Neural progenitor cell (in vitro differentiated cells): ENCODE results near the gene FCGBP.

Experiments
- EZH2 ChIP-seq: fragments of 200-600 bp; sonication (generic); IDR thresholded peaks from 2 replicates; pipeline ENCODE4 v1.6.1; 2017; ENCODE audit warnings: antibody characterized with exemption, mild to moderate bottlenecking, moderate library complexity
- EZH2phosphoT487 ChIP-seq: fragments of 200-600 bp; sonication (generic); IDR thresholded peaks from 2 replicates; pipeline ENCODE4 v1.6.1; 2017; ENCODE audit warnings: antibody characterized with exemption
- TF ChIP-seq, protein P1 (sequence below): fragments of 200-600 bp; sonication (generic); IDR thresholded peaks from 2 replicates; pipeline ENCODE4 v1.5.1; 2017; ENCODE audit warnings: antibody characterized with exemption, mild to moderate bottlenecking

DNA sequence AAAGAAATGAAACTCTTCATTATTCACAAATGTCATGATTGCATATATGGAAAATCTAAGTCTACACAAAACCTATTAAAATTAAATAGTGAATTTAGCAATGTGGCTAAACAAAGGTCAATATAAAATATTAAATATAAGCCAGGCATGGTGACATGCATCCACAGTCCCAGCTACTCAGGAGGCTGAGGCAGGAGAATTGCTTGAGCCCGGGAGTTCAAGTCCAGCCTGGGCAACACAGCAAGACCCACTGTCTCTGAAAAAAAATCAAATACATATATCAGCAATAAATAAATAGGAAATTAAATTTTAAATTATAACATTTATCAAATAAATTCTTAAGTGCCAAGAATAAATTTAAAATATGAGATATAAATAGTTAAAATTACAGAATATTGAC is 48.4 kb upstream of the FCGBP start:
- TF ChIP-seq, protein P1, sequence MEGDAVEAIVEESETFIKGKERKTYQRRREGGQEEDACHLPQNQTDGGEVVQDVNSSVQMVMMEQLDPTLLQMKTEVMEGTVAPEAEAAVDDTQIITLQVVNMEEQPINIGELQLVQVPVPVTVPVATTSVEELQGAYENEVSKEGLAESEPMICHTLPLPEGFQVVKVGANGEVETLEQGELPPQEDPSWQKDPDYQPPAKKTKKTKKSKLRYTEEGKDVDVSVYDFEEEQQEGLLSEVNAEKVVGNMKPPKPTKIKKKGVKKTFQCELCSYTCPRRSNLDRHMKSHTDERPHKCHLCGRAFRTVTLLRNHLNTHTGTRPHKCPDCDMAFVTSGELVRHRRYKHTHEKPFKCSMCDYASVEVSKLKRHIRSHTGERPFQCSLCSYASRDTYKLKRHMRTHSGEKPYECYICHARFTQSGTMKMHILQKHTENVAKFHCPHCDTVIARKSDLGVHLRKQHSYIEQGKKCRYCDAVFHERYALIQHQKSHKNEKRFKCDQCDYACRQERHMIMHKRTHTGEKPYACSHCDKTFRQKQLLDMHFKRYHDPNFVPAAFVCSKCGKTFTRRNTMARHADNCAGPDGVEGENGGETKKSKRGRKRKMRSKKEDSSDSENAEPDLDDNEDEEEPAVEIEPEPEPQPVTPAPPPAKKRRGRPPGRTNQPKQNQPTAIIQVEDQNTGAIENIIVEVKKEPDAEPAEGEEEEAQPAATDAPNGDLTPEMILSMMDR: no peak
- TF ChIP-seq EZH2phosphoT487 (no peak), EZH2 (no peak)
